OCI-LY7 (cell line): ENCODE measurements around the gene RAD51B.

ENCODE experiments used
- CTCF ChIP-seq: fragments of 200-600 bp; sonication (generic); conservative IDR thresholded peaks from 2 replicates; pipeline ENCODE4 v1.5.1; 2014; ENCODE audit warnings: mild to moderate bottlenecking, antibody characterized with exemption, low read length, moderate library complexity, mixed read lengths
- EZH2phosphoT487 ChIP-seq: fragments of 200-600 bp; sonication (generic); IDR thresholded peaks from 2 replicates; pipeline ENCODE4 v1.6.1; 2018; ENCODE audit warnings: low read depth, borderline replicate concordance, mild to moderate bottlenecking, mixed run types, antibody characterized with exemption, low read length, moderate library complexity, mixed read lengths

DNA sequence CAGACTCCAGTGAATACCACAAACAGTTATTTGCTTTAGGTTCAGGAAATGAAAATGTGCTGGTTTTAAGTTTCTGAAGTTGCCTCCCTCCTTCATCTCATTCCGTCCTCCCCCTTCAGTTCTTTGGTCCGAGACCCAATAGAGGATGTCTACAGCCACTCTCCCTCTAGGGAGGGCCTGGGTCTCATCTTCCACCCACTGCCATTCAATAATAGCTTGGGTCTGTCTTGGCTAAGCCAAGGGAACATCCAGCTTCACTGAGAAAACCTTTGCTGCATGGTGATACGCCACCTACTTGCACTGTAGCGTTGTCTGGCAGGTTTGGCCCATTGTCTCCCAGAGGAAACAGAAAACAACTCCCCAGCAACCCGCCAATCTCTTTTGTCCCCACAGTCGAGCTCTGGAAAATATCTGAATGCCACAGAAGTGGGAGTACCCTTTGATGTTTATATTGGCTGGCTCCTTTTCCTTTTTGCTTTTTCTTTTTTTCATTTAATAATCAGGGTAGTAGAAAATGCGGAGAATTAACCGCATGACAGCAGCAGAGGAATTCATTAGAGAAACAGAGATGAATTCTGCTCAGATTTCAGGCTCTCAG, 380.1 kb downstream of the RAD51B start:
- TF ChIP-seq CTCF (no peak), EZH2phosphoT487 (no peak)
